Bronchial epithelial cell (primary cell): ENCODE results near the gene SPC24. TPM values are rescaled to one million over a fixed set of nuclear protein-coding genes. Genes with fewer than 3 reads are reported as not detected.

Source experiments
- DNase-seq: peaks from one replicate; pipeline ENCODE4 v3.0.0-alpha.2; 2010; ENCODE audit warnings: low read depth
- FAIRE-seq: peaks from 2 replicates; lab custom pipeline; 2011; peaks lifted over from hg19 to GRCh38; lab: Jason Lieb, UNC
- H3K27me3 ChIP-seq: 2 replicates; pipeline ENCODE4 v1.5.1; 2011; ENCODE audit warnings: low read length; ENCODE audit not compliant: control insufficient read depth, insufficient read depth
- H3K36me3 ChIP-seq: 2 replicates; pipeline ENCODE4 v1.5.1; 2011; ENCODE audit warnings: low read length; ENCODE audit not compliant: control insufficient read depth, insufficient read depth
- H3K4me3 ChIP-seq: 2 replicates; pipeline ENCODE4 v1.5.1; 2011; ENCODE audit warnings: mild to moderate bottlenecking, low read depth, low read length, control low read depth
- CTCF ChIP-seq: IDR thresholded peaks from 2 replicates; pipeline ENCODE4 v1.5.1; 2011; ENCODE audit warnings: mild to moderate bottlenecking, moderate library complexity, low read length, control low read depth, inconsistent platforms; ENCODE audit not compliant: insufficient read depth, severe bottlenecking
- total RNA-seq: library from RNA; depleted of rRNA; stranded (reverse); fragments of >200 nt; gene quantifications from 2 replicates; pipeline ENCODE4 v1.2.1, GENCODE V29; 2014

SPC24 gene
- total RNA-seq, 1 donor from 2014 or later = 1.6 TPM

DNA sequence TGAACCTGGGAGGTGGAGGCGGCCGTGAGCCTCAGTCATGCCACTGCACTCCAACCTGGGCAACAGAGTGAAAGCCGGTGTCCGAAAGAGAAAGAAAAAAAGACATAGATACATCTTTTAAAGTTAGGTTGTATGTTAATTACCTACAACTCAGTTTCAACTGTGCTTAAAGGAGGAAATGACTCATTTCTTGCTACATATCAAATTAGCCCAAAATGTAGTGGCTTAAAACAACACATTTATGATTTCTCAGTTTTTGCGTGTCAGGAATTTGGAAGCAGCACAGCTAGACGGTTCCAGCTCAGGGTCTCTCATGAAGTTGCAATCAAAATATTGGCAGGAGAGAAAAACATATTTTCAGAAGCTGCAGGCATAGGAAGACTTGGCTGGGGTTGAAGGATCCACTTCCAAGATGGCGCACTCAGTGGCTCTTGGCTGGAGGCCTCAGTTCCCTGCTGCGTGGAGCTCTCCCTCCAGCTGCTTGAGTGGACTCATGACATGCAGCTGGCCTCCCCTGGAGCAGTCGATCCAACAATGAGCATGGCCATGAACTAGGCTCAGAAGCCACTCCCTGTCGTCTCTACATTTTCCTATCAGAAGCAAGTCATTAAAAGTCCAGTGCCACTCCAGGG lies 59.3 kb downstream of the SPC24 start:
- FAIRE-seq (no peak), DNase-seq (peak; percentile 61)
- TF ChIP-seq CTCF = no peak
- no peaks in the 10 kb centered on the region for H3K27me3 ChIP-seq
- peaks cover 25% of the 10 kb centered on the region for H3K36me3 ChIP-seq
- H3K4me3 ChIP-seq = no peak overlapping the region

Other genes starting within 250 kb of the SPC24 start
- gene YIPF2, start 227.1 kb downstream of the SPC24 start, total RNA-seq = 110 and 144 TPM in 2 replicates
- gene TIMM29, start 227.0 kb downstream of the SPC24 start, total RNA-seq = 37.5 and 42.1 TPM in 2 replicates
- gene SMARCA4, start 194.8 kb downstream of the SPC24 start, total RNA-seq = 49.2 and 68.6 TPM in 2 replicates
- gene LDLR, start 66.3 kb downstream of the SPC24 start, total RNA-seq = 72.7 and 109 TPM in 2 replicates
- 10.2 and 10.8 TPM in 2 replicates for gene KANK2, start 41.8 kb upstream of the SPC24 start, total RNA-seq
- not detected in 2 replicates for gene ANGPTL8, start 83.8 kb upstream of the SPC24 start, total RNA-seq
- gene DOCK6, start 106.7 kb upstream of the SPC24 start, total RNA-seq = 10.5 and 21.4 TPM in 2 replicates
- gene TSPAN16, start 140.4 kb upstream of the SPC24 start, total RNA-seq = not detected in 2 replicates
- gene RAB3D, start 183.9 kb upstream of the SPC24 start, total RNA-seq = 37.4 and 88.3 TPM in 2 replicates
- gene TMEM205, start 190.5 kb upstream of the SPC24 start, total RNA-seq = 70.6 and 116 TPM in 2 replicates
- gene CCDC159, start 190.7 kb upstream of the SPC24 start, total RNA-seq = 7.9 and 11.1 TPM in 2 replicates
- gene PLPPR2, start 199.7 kb upstream of the SPC24 start, total RNA-seq = 1.8 and 6.0 TPM in 2 replicates
- gene SWSAP1, start 218.9 kb upstream of the SPC24 start, total RNA-seq = 0.53 and 0.90 TPM in 2 replicates
- gene EPOR, start 228.5 kb upstream of the SPC24 start, total RNA-seq = 0.26 and 1.0 TPM in 2 replicates